ENCODE data around the gene ECT2L.

GRCh38 chr6:138926579-138926978 lies 130.7 kb downstream of the ECT2L start:
- TF ChIP-seq ZBTB7A (CRISPR knock-in tag; IDR thresholded peaks at IDR 0.05) (no peak), HES4 (CRISPR knock-in tag; IDR thresholded peaks at IDR 0.05; ENCODE audit: borderline replicate concordance) (no peak), ZBTB43 (CRISPR knock-in tag; conservative IDR thresholded peaks at IDR 0.05) (no peak), CTCF (CRISPR knock-in tag; IDR thresholded peaks at IDR 0.05) (no peak), FOXP1 (IDR thresholded peaks at IDR 0.05) (no peak), FOXP1 (CRISPR knock-in tag; IDR thresholded peaks at IDR 0.05) (no peak), HDAC2 (CRISPR knock-in tag; IDR thresholded peaks at IDR 0.05) (no peak), POLR2A (IDR thresholded peaks at IDR 0.05; ENCODE audit: insufficient read depth in 1 of 2, low read depth in 2 of 2, low read length in 2 of 2) (no peak)
